Osteoblast (primary cell): Measurements from ENCODE around the gene TRPV6. TPM values are rescaled to one million over a fixed set of nuclear protein-coding genes. Genes with fewer than 3 reads are reported as not detected.

ENCODE experiments used
- DNase-seq: peaks from one replicate; pipeline ENCODE4 v3.0.0; 2011; ENCODE audit warnings: low spot score, mixed read lengths; ENCODE audit not compliant: insufficient read length; ENCODE audit errors: missing footprints
- H2AFZ ChIP-seq: 2 replicates; pipeline ENCODE4 v1.6.0; 2011; ENCODE audit warnings: mild to moderate bottlenecking, low read length
- H3K27ac ChIP-seq: 2 replicates; pipeline ENCODE4 v1.5.1; 2011; ENCODE audit warnings: mild to moderate bottlenecking, low read depth, low read length, moderate library complexity
- H3K27me3 ChIP-seq: 2 replicates; pipeline ENCODE4 v1.6.0; 2012; ENCODE audit warnings: mild to moderate bottlenecking, control low read depth, inconsistent platforms, low read length, moderate library complexity; ENCODE audit not compliant: insufficient read depth
- H3K36me3 ChIP-seq: 2 replicates; pipeline ENCODE4 v1.5.1; 2011; ENCODE audit warnings: mild to moderate bottlenecking, low read length, control low read depth, moderate library complexity; ENCODE audit not compliant: insufficient read depth
- H3K4me1 ChIP-seq: 2 replicates; pipeline ENCODE4 v1.5.1; 2011; ENCODE audit warnings: mild to moderate bottlenecking, low read length, control low read depth, moderate library complexity; ENCODE audit not compliant: insufficient read depth
- H3K4me2 ChIP-seq: 2 replicates; pipeline ENCODE4 v1.6.0; 2011; ENCODE audit warnings: mild to moderate bottlenecking, low read length; ENCODE audit not compliant: insufficient read depth
- H3K4me3 ChIP-seq: fragments of 200-600 bp; sonication (generic); 3 replicates; pipeline ENCODE4 v1.5.1; 2012; ENCODE audit warnings: mild to moderate bottlenecking, low read length, inconsistent platforms; ENCODE audit not compliant: insufficient read depth
- H3K79me2 ChIP-seq: 2 replicates; pipeline ENCODE4 v1.6.0; 2012; ENCODE audit warnings: mild to moderate bottlenecking, low read length, control low read depth, inconsistent platforms; ENCODE audit not compliant: insufficient read depth
- H3K9me3 ChIP-seq: 2 replicates; pipeline ENCODE4 v1.5.1; 2011; ENCODE audit warnings: low read depth, low read length, control low read depth
- H4K20me1 ChIP-seq: 2 replicates; pipeline ENCODE4 v1.6.0; 2012; ENCODE audit warnings: mild to moderate bottlenecking, low read length, control low read depth; ENCODE audit not compliant: insufficient read depth
- CTCF ChIP-seq: IDR thresholded peaks from 2 replicates; pipeline ENCODE4 v1.5.1; 2011; ENCODE audit warnings: mild to moderate bottlenecking, low read depth, low read length, moderate library complexity; ENCODE audit errors: extremely low read depth
- total RNA-seq: library from RNA; depleted of rRNA; stranded (reverse); fragments of >200 nt; gene quantifications from 2 replicates; pipeline ENCODE4 v1.2.3, GENCODE V29; 2012

Gene TRPV6
- total RNA-seq, 1 donor, result not detected

GRCh38 chr7:142904128-142904527, 18.6 kb upstream of the TRPV6 start:
- H3K4me1 ChIP-seq, result no peaks in the 10 kb centered on the region
- no peak overlapping the region for H3K4me3 ChIP-seq
- H3K36me3 ChIP-seq, result no peaks in the 10 kb centered on the region
- H3K9me3 ChIP-seq, result no peaks in the 10 kb centered on the region
- TF ChIP-seq CTCF, result no peak
- no peak for DNase-seq
- H2AFZ ChIP-seq, result no peak overlapping the region
- no peaks in the 10 kb centered on the region for H3K27me3 ChIP-seq
- no peak overlapping the region for H3K27ac ChIP-seq
- H4K20me1 ChIP-seq, result no peaks in the 10 kb centered on the region
- H3K4me2 ChIP-seq, result no peak overlapping the region
- no peaks in the 10 kb centered on the region for H3K79me2 ChIP-seq

- H3K4me3 ChIP-seq, result no peak overlapping the region
- no peak for TF ChIP-seq CTCF
- H3K4me1 ChIP-seq, result no peaks in the 10 kb centered on the region
- H3K27ac ChIP-seq, result no peak overlapping the region
- no peaks in the 10 kb centered on the region for H3K9me3 ChIP-seq
- no peak overlapping the region for H3K4me2 ChIP-seq
- no peaks in the 10 kb centered on the region for H3K79me2 ChIP-seq
- H2AFZ ChIP-seq, result no peak overlapping the region
- DNase-seq, result no peak
- H3K27me3 ChIP-seq, result no peaks in the 10 kb centered on the region
- no peaks in the 10 kb centered on the region for H4K20me1 ChIP-seq
- no peaks in the 10 kb centered on the region for H3K36me3 ChIP-seq
Observed at GRCh38 chr7:142901426-142902259, 16.1 kb upstream of the TRPV6 start.

- no peaks in the 10 kb centered on the region for H4K20me1 ChIP-seq
- H3K27ac ChIP-seq, result no peak overlapping the region
- DNase-seq, result no peak
- no peak overlapping the region for H3K4me2 ChIP-seq
- H3K4me3 ChIP-seq, result no peak overlapping the region
- TF ChIP-seq CTCF, result no peak
- no peaks in the 10 kb centered on the region for H3K9me3 ChIP-seq
- H3K27me3 ChIP-seq, result peaks cover 3% of the 10 kb centered on the region
- no peak overlapping the region for H2AFZ ChIP-seq
- H3K4me1 ChIP-seq, result no peaks in the 10 kb centered on the region
- no peaks in the 10 kb centered on the region for H3K79me2 ChIP-seq
- no peaks in the 10 kb centered on the region for H3K36me3 ChIP-seq
Observed at GRCh38 chr7:142899661-142900060, 14.1 kb upstream of the TRPV6 start.

- H3K27ac ChIP-seq, result no peak overlapping the region
- DNase-seq, result no peak
- H4K20me1 ChIP-seq, result no peaks in the 10 kb centered on the region
- TF ChIP-seq CTCF, result no peak
- H3K4me3 ChIP-seq, result no peak overlapping the region
- no peak overlapping the region for H3K4me2 ChIP-seq
- no peaks in the 10 kb centered on the region for H3K4me1 ChIP-seq
- peaks cover 3% of the 10 kb centered on the region for H3K27me3 ChIP-seq
- H3K79me2 ChIP-seq, result no peaks in the 10 kb centered on the region
- no peak overlapping the region for H2AFZ ChIP-seq
- H3K9me3 ChIP-seq, result no peaks in the 10 kb centered on the region
- H3K36me3 ChIP-seq, result no peaks in the 10 kb centered on the region
Observed at GRCh38 chr7:142898377-142899170, 13.0 kb upstream of the TRPV6 start.
